HUES64 (cell line): ENCODE measurements around the gene PDC.
"Not testable (repeated sequence)": the region's sequence is repeated elsewhere in the genome, so short reads cannot be mapped to it uniquely, and the experiment has no call there.

Experiments
- H3K27ac ChIP-seq: 2 replicates; pipeline ENCODE4 v1.7.0; 2013; ENCODE audit warnings: low read depth, low read length, inconsistent platforms
- H3K27me3 ChIP-seq: 2 replicates; pipeline ENCODE4 v1.6.1; 2013; ENCODE audit warnings: mild to moderate bottlenecking, low read length; ENCODE audit not compliant: insufficient read depth
- H3K36me3 ChIP-seq: 2 replicates; pipeline ENCODE4 v1.6.1; 2013; ENCODE audit warnings: mild to moderate bottlenecking, low read length; ENCODE audit not compliant: insufficient read depth
- H3K4me1 ChIP-seq: 2 replicates; pipeline ENCODE4 v1.6.1; 2013; ENCODE audit warnings: mild to moderate bottlenecking, low read length, moderate library complexity; ENCODE audit not compliant: insufficient read depth
- H3K4me3 ChIP-seq: 2 replicates; pipeline ENCODE4 v1.5.1; 2013; ENCODE audit warnings: mild to moderate bottlenecking, low read length, moderate library complexity
- H3K9ac ChIP-seq: 2 replicates; pipeline ENCODE4 v1.6.1; 2013; ENCODE audit warnings: mild to moderate bottlenecking, low read depth, low read length
- H3K9me3 ChIP-seq: 2 replicates; pipeline ENCODE4 v1.6.1; 2013; ENCODE audit warnings: low read depth, low read length; ENCODE audit not compliant: insufficient read depth
- WGBS: fragments of 150-250, 120-280 bp; methylation state at CpG from one replicate; pipeline ENCODE4 v1.1.7; 2013; ENCODE audit warnings: missing lambda C conversion rate; 5-methylcytosine and 5-hydroxymethylcytosine counted together

PDC gene

DNA sequence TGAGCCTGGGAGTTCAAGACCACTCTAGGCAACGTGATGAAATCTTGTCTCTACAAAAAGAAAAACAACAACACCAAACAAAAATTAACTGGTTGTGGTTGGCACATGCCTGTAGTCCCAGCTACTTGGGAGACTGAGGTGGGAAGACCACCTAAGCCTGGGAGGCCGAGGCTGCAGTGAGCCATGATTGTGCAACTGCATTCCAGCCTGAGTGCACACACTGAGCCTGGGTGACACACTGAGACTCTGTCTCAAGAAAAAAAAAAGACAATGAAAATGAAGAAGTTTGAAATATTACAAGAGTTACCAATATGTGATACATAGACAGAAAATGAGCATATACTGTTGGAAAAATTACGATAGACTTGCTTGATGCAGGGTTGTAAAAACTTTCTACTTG, 31.9 kb downstream of the PDC start:
- no peaks in the 10 kb centered on the region for H3K9me3 ChIP-seq
- H3K9ac ChIP-seq, result no peak overlapping the region
- no peaks in the 10 kb centered on the region for H3K27me3 ChIP-seq
- H3K36me3 ChIP-seq, result no peaks in the 10 kb centered on the region
- H3K4me1 ChIP-seq, result no peaks in the 10 kb centered on the region
- 78% methylated on average over 3 of the region's 3 CpGs for WGBS
- H3K27ac ChIP-seq, result no peak overlapping the region
- no peak overlapping the region for H3K4me3 ChIP-seq

- WGBS, result 92% methylated on average over 3 of the region's 3 CpGs
- no peaks in the 10 kb centered on the region for H3K36me3 ChIP-seq
- H3K9ac ChIP-seq, result no peak overlapping the region
- H3K4me3 ChIP-seq, result no peak overlapping the region
- H3K27ac ChIP-seq, result no peak overlapping the region
- H3K27me3 ChIP-seq, result no peaks in the 10 kb centered on the region
- H3K4me1 ChIP-seq, result no peaks in the 10 kb centered on the region
- no peaks in the 10 kb centered on the region for H3K9me3 ChIP-seq
These were observed 34.8 kb downstream of the PDC start for GRCh38 chr1:186426118-186426517.

DNA sequence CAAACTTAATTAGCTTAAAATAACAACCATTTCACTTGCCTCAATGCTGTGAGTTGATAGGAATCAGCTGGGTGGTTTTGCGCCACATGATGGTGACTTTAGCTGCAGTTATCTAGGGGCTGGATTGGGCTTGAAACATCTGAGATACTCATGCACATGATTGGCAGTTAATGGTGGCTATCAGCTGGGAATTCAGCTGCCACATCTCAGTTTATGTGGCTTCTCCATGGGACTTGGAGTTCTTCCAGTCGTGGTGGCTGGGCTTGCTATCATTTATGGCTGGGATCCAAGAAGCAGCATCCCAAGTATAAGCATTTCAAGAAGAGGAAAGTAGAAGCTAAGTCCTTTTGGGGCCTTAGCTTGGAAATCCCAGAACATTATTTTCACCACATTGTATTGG, 36.4 kb downstream of the PDC start:
- Histone ChIP-seq H3K9ac (no peak overlapping the region), H3K27me3 (no peaks in the 10 kb centered on the region), H3K4me1 (no peaks in the 10 kb centered on the region), H3K27ac (no peak overlapping the region), H3K36me3 (peaks cover 14% of the 10 kb centered on the region), H3K4me3 (no peak overlapping the region), H3K9me3 (no peaks in the 10 kb centered on the region)
- WGBS, result 98% methylated on average over 2 of the region's 2 CpGs

DNA sequence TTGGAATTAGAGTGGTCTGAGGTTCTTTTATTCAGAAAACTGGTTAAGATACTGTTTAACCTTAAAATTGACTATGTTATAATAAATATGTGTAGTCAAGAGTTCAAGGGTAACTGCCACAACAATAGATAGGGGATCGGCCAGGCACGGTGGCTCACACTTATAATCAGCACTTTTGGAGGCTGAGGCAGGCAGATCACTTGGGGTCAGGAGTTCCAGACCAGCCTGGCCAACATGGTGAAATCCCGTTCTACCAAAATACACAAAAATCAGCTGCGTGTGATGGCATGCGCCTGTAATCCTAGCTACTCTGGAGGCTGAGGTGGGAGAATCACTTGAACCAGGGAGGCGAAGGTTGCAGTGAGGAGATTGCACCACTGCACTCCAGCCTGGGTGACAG, 39.5 kb downstream of the PDC start:
- 96% methylated on average over 6 of the region's 6 CpGs for WGBS
- no peak overlapping the region for H3K4me3 ChIP-seq
- H3K27ac ChIP-seq, result no peak overlapping the region
- no peak overlapping the region for H3K9ac ChIP-seq
- H3K36me3 ChIP-seq, result peaks cover 38% of the 10 kb centered on the region
- no peaks in the 10 kb centered on the region for H3K27me3 ChIP-seq
- no peaks in the 10 kb centered on the region for H3K9me3 ChIP-seq
- H3K4me1 ChIP-seq, result no peaks in the 10 kb centered on the region

DNA sequence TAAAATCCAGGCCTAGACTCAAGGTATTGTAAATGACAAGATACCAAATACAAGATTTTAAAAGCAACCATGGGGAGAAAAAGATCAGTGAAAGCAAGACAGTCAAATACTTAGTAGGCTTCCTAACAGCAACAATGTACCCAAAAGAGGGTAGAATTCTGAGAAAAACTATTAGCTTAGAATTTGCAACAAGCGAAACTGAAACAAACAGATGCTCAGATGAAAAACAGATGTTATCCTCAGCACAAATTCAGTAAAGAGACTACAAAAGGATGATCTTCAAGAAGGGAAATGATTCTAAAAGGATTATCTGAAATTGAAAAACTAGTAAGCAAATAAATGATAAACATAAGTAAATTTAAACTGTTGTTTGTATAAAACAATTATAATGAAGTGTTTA, 40.0 kb downstream of the PDC start:
- H3K9me3 ChIP-seq, result no peaks in the 10 kb centered on the region
- H3K27ac ChIP-seq, result no peak overlapping the region
- peaks cover 38% of the 10 kb centered on the region for H3K36me3 ChIP-seq
- 100% methylated on average over 1 of the region's 1 CpG for WGBS
- no peak overlapping the region for H3K4me3 ChIP-seq
- H3K27me3 ChIP-seq, result no peaks in the 10 kb centered on the region
- H3K4me1 ChIP-seq, result no peaks in the 10 kb centered on the region
- H3K9ac ChIP-seq, result no peak overlapping the region

DNA sequence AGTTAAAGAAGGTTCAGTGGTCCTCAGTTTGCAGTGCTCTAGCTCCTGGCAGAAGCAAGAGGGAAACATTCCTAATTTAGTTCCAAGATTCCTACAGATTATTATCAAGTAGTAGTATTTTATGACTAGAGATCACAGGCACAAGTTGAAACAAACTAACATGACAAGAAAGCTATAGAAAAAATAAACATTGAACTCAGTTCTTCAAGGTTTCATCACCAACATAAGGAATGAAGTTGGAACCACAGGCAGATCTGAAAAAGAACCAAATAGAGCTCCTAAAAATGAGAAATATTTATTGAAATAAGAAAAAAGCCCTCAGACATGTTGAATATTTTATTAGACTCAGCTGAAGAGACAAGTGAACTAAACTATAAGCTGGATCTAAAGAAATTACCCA, 40.6 kb downstream of the PDC start:
- Histone ChIP-seq H3K4me1 (no peaks in the 10 kb centered on the region), H3K27ac (no peak overlapping the region)

DNA sequence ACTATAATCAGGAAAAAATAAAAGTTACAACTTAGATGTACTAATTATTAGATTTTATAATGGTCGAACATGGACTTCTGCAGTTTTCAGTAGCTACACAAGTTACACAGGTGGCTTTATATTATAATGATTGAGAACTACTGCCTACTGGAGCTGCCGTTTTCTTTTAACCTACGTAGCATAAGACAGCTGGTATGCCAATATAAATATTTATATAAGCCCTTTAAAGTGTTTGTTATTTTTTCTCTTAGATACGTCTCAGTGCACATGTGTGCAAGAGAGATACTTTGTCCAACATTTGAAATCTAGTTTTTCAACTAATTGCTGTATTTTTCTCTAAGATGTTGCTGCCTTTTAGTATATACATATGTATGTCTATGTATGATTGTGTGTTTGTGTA, 42.4 kb downstream of the PDC start:
- Histone ChIP-seq H3K9me3 (no peaks in the 10 kb centered on the region), H3K9ac (no peak overlapping the region), H3K4me1 (no peaks in the 10 kb centered on the region), H3K27ac (no peak overlapping the region), H3K4me3 (no peak overlapping the region), H3K27me3 (no peaks in the 10 kb centered on the region), H3K36me3 (peaks cover 44% of the 10 kb centered on the region)
- WGBS, result 100% methylated on average over 2 of the region's 4 CpGs

More for the DNA sequence above, 40.6 kb downstream of the PDC start:
- H3K4me3 ChIP-seq, result no peak overlapping the region
- no peak overlapping the region for H3K9ac ChIP-seq
- peaks cover 38% of the 10 kb centered on the region for H3K36me3 ChIP-seq
- H3K27me3 ChIP-seq, result no peaks in the 10 kb centered on the region
- H3K9me3 ChIP-seq, result no peaks in the 10 kb centered on the region

DNA sequence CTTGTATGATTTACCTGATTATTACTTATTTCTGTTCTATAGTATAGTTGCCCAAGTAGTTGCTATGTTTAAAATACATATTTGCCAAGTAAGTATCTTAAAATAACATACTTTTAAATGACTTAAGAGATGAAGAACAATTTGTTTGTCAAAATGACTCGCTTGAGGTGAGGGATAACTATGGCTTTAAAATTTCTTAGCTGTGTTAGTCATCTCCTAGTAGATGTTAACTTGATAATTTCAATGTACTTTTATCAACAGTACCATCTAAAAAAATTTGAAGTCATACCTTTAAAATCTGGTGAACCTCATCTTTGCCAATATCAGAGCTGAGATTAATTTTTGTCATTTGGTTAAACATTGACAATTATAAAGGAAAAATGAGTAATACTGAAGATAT, 47.6 kb downstream of the PDC start:
- Histone ChIP-seq H3K9ac (no peak overlapping the region), H3K4me3 (no peak overlapping the region), H3K4me1 (no peaks in the 10 kb centered on the region), H3K27ac (no peak overlapping the region), H3K27me3 (no peaks in the 10 kb centered on the region), H3K36me3 (peaks cover 66% of the 10 kb centered on the region), H3K9me3 (no peaks in the 10 kb centered on the region)
- no CpG with 5 or more reads among the region's 1 CpG for WGBS

DNA sequence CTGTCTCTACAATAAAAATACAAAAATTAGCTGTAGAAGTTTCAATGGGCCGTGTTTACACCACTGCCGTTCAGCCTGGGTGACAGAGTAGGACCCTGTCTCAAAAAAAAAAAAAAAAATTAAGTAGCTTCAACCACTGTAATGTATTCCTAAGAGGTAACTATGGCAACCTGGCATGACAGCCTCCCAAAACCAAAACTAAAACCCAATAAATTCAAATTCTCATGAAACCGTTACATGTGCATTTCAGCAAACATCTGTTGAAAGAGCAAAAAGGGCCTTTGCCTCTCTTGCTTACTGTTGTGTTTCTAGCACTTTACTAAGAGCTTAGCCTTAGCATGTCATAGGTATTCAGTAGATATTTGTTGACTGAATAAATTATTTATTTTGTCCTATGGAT, 51.8 kb downstream of the PDC start:
- Histone ChIP-seq H3K4me1 (no peaks in the 10 kb centered on the region), H3K27me3 (no peaks in the 10 kb centered on the region), H3K4me3 (no peak overlapping the region), H3K9me3 (no peaks in the 10 kb centered on the region), H3K9ac (no peak overlapping the region), H3K36me3 (peaks cover 86% of the 10 kb centered on the region), H3K27ac (no peak overlapping the region)
- WGBS, result 94% methylated on average over 3 of the region's 3 CpGs

DNA sequence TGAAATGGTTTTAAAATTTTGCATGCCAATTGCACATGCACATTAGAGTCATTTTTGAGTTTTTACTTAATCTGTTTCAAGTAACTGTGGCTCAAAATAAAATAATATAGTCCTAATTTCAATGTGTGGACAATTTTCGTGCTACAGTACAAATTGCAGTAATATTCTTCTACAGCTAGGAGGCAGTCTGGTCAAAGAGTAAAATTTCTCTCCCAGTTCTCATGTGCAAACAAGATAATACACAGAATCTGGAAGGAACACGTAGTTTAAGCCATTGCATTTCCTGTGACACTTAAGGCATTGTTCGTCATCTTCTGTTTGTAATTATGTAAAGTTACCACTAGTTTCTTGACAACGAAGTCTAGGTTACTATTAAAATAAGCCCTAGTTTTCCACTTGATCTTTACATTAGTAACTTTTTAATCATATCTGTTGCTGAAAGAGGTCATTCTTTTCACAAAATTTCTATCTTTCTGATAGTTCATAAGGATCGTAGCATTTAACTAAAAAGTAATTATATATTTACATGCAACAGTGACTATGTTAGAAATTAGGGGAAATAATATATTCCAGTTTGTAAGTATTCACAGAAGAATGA, 56.4 kb downstream of the PDC start:
- Histone ChIP-seq H3K4me3 (no peak overlapping the region), H3K4me1 (no peaks in the 10 kb centered on the region), H3K27ac (no peak overlapping the region), H3K9ac (no peak overlapping the region), H3K9me3 (no peaks in the 10 kb centered on the region), H3K36me3 (peaks cover 63% of the 10 kb centered on the region), H3K27me3 (no peaks in the 10 kb centered on the region)
- WGBS, result 86% methylated on average over 4 of the region's 5 CpGs

- H3K9me3 ChIP-seq, result no peaks in the 10 kb centered on the region
- no peak overlapping the region for H3K9ac ChIP-seq
- peaks cover 64% of the 10 kb centered on the region for H3K36me3 ChIP-seq
- no peak overlapping the region for H3K27ac ChIP-seq
- no peak overlapping the region for H3K4me3 ChIP-seq
- no peaks in the 10 kb centered on the region for H3K4me1 ChIP-seq
- H3K27me3 ChIP-seq, result no peaks in the 10 kb centered on the region
These were observed 57.3 kb downstream of the PDC start for GRCh38 chr1:186403632-186404031.

DNA sequence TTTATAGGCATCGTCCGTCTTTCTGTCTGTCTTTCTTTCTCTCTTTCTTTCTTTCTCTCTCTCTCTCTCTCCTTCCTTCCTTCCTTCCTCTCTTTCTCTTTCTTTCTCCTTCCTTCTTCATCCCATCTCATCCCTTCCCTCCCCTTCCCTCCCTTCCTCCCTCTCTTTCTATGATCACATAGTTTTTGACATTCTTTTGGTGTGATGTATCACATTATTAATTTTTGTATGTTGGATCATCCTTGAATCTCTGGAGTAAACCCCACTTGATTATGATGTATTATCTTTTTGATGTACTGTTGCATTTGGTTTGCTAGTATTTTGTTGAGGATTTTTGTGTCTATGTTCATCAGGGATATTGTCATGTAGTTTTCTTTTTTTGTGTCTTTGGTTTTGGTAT, 59.5 kb downstream of the PDC start:
- 96% methylated on average over 2 of the region's 2 CpGs for WGBS
- H3K9ac ChIP-seq, result not testable (repeated sequence)
- H3K36me3 ChIP-seq, result peaks cover 62% of the 10 kb centered on the region

More for the DNA sequence above, 59.5 kb downstream of the PDC start:
- not testable (repeated sequence) for H3K4me3 ChIP-seq, H3K9me3 ChIP-seq, H3K27me3 ChIP-seq, H3K27ac ChIP-seq, H3K4me1 ChIP-seq
